Hepatocyte (in vitro differentiated cells): ENCODE data around the gene PELO. TPM values are rescaled to one million over a fixed set of nuclear protein-coding genes. Genes with fewer than 3 reads are reported as not detected.

Experiments
- DNase-seq: peaks from one replicate; pipeline ENCODE4 v3.0.0-alpha.2; 2016; ENCODE audit warnings: low spot score
- H2AFZ ChIP-seq: fragments of 200-600 bp; sonication (generic); 2 replicates; pipeline ENCODE4 v1.6.0; 2016; ENCODE audit warnings: antibody characterized with exemption, mild to moderate bottlenecking
- H3K27ac ChIP-seq: fragments of 200-600 bp; sonication (generic); 2 replicates; pipeline ENCODE4 v1.5.1; 2016; ENCODE audit warnings: mild to moderate bottlenecking
- H3K27me3 ChIP-seq: fragments of 200-600 bp; sonication (generic); 2 replicates; pipeline ENCODE4 v1.6.1; 2016
- H3K36me3 ChIP-seq: fragments of 200-600 bp; sonication (generic); replicated peaks from 2 replicates; pipeline ENCODE4 v1.5.1; 2016; ENCODE audit warnings: low read depth; ENCODE audit not compliant: insufficient read depth
- H3K4me1 ChIP-seq: fragments of 200-600 bp; sonication (generic); 2 replicates; pipeline ENCODE4 v1.5.1; 2016; ENCODE audit warnings: mild to moderate bottlenecking, moderate library complexity; ENCODE audit not compliant: insufficient read depth
- H3K4me2 ChIP-seq: fragments of 200-600 bp; sonication (generic); 2 replicates; pipeline ENCODE4 v1.6.0; 2016
- H3K4me3 ChIP-seq: fragments of 200-600 bp; sonication (generic); 2 replicates; pipeline ENCODE4 v1.5.1; 2016; ENCODE audit warnings: mild to moderate bottlenecking
- H3K79me2 ChIP-seq: fragments of 200-600 bp; sonication (generic); 2 replicates; pipeline ENCODE4 v1.6.0; 2017; ENCODE audit warnings: mild to moderate bottlenecking
- H3K9me2 ChIP-seq: fragments of 200-600 bp; sonication (generic); replicated peaks from 2 replicates; pipeline ENCODE4 v1.6.0; 2017; ENCODE audit warnings: mild to moderate bottlenecking; ENCODE audit not compliant: insufficient read depth
- H3K9me3 ChIP-seq: fragments of 200-600 bp; sonication (generic); 2 replicates; pipeline ENCODE4 v1.5.1; 2016; ENCODE audit warnings: low read depth, mild to moderate bottlenecking
- H4K20me1 ChIP-seq: fragments of 200-600 bp; sonication (generic); 2 replicates; pipeline ENCODE4 v1.6.0; 2016; ENCODE audit warnings: mild to moderate bottlenecking; ENCODE audit not compliant: insufficient read depth, poor library complexity, severe bottlenecking
- CTCF ChIP-seq: fragments of 200-600 bp; sonication (generic); IDR thresholded peaks from 2 replicates; pipeline ENCODE4 v1.5.1; 2016; ENCODE audit warnings: antibody characterized with exemption, mild to moderate bottlenecking; ENCODE audit not compliant: poor library complexity
- EZH2 ChIP-seq: fragments of 200-600 bp; sonication (generic); IDR thresholded peaks from 2 replicates; pipeline ENCODE4 v1.6.1; 2016; ENCODE audit warnings: antibody characterized with exemption, mild to moderate bottlenecking, borderline replicate concordance
- EZH2phosphoT487 ChIP-seq: fragments of 200-600 bp; sonication (generic); IDR thresholded peaks from one replicate; pipeline ENCODE4 v1.6.1; 2018; ENCODE audit warnings: antibody characterized with exemption, mild to moderate bottlenecking, low read depth, moderate library complexity; ENCODE audit not compliant: unreplicated experiment, severe bottlenecking
- WGBS: methylation state at CpG from one replicate; pipeline ENCODE4 v1.1.6; 2016; ENCODE audit warnings: low lambda C conversion rate; ENCODE audit errors: missing lambda C conversion rate; 5-methylcytosine and 5-hydroxymethylcytosine counted together
- polyA plus RNA-seq: library from polyadenylated mRNA; unstranded; fragments of >200 nt; fragmentation: Nextera tagmentation; extraction: Ambion mirVana; gene quantifications from 2 replicates; pipeline ENCODE4 v1.2.1, GENCODE V29; 2016
- total RNA-seq: library from RNA; depleted of rRNA; stranded (reverse); fragments of >200 nt; gene quantifications from 2 replicates; pipeline ENCODE4 v1.2.3, GENCODE V29; 2014

PELO gene
- total and polyA plus RNA-seq, 2 experiments from 2014 or later, result 21.9 to 27.0 TPM

- Histone ChIP-seq H3K27ac (no peak overlapping the region), H3K27me3 (no peaks in the 10 kb centered on the region), H4K20me1 (no peaks in the 10 kb centered on the region), H2AFZ (no peak overlapping the region), H3K9me2 (no peaks in the 10 kb centered on the region), H3K9me3 (no peaks in the 10 kb centered on the region), H3K36me3 (no peaks in the 10 kb centered on the region), H3K4me2 (no peak overlapping the region), H3K79me2 (no peaks in the 10 kb centered on the region), H3K4me1 (no peaks in the 10 kb centered on the region), H3K4me3 (no peak overlapping the region)
- WGBS, result 89% methylated on average over 5 of the region's 5 CpGs
- DNase-seq, result no peak
- TF ChIP-seq EZH2phosphoT487, result no peak
- no peak for TF ChIP-seq CTCF
- TF ChIP-seq EZH2, result no peak
Measured at GRCh38 chr5:52769061-52769460, 18.7 kb upstream of the PELO start.

- Histone ChIP-seq H3K9me3 (no peaks in the 10 kb centered on the region), H3K4me1 (no peaks in the 10 kb centered on the region), H3K79me2 (no peaks in the 10 kb centered on the region), H3K9me2 (no peaks in the 10 kb centered on the region), H3K4me3 (no peak overlapping the region), H3K27ac (no peak overlapping the region), H2AFZ (no peak overlapping the region), H4K20me1 (no peaks in the 10 kb centered on the region), H3K27me3 (no peaks in the 10 kb centered on the region), H3K4me2 (no peak overlapping the region), H3K36me3 (no peaks in the 10 kb centered on the region)
- WGBS, result 91% methylated on average over 4 of the region's 4 CpGs
- TF ChIP-seq EZH2 (no peak), CTCF (no peak), EZH2phosphoT487 (no peak)
- DNase-seq, result no peak
Measured at GRCh38 chr5:52770287-52770939, 17.3 kb upstream of the PELO start.

- H3K4me2 ChIP-seq, result no peak overlapping the region
- H3K27ac ChIP-seq, result no peak overlapping the region
- H3K4me1 ChIP-seq, result no peaks in the 10 kb centered on the region
- no peaks in the 10 kb centered on the region for H3K79me2 ChIP-seq
- H4K20me1 ChIP-seq, result no peaks in the 10 kb centered on the region
- H3K27me3 ChIP-seq, result no peaks in the 10 kb centered on the region
- no peaks in the 10 kb centered on the region for H3K9me2 ChIP-seq
- no peak overlapping the region for H3K4me3 ChIP-seq
- no peak for DNase-seq
- no peaks in the 10 kb centered on the region for H3K9me3 ChIP-seq
- no peak overlapping the region for H2AFZ ChIP-seq
- 92% methylated on average over 3 of the region's 3 CpGs for WGBS
- TF ChIP-seq EZH2 (no peak), CTCF (no peak)
- no peaks in the 10 kb centered on the region for H3K36me3 ChIP-seq
Measured at GRCh38 chr5:52771343-52772039, 16.2 kb upstream of the PELO start.
